WTC11 (cell line): Measurements from ENCODE around the gene FAF1.
"Not testable (repeated sequence)": the region's sequence is repeated elsewhere in the genome, so short reads cannot be mapped to it uniquely, and the experiment has no call there.

ENCODE experiments used
- AFF4 ChIP-seq: sonication (generic); formaldehyde crosslinking; IDR thresholded peaks from 2 replicates; pipeline ENCODE4 v1.8.1; 2023; ENCODE audit warnings: mild to moderate bottlenecking, missing genetic modification reagents, borderline replicate concordance
- ATF2 ChIP-seq: sonication (generic); formaldehyde crosslinking; IDR thresholded peaks from 2 replicates; pipeline ENCODE4 v1.8.1; 2022; ENCODE audit warnings: low read depth, missing genetic modification reagents, borderline replicate concordance
- CTCF ChIP-seq: fragments of 200-600 bp; IDR thresholded peaks from 2 replicates; pipeline ENCODE4 v1.8.0; 2022; ENCODE audit warnings: antibody characterized with exemption
- MLX ChIP-seq: sonication (generic); formaldehyde crosslinking; IDR thresholded peaks from 2 replicates; pipeline ENCODE4 v1.8.1; 2023; ENCODE audit warnings: mild to moderate bottlenecking, missing genetic modification reagents, moderate library complexity
- NFATC4 ChIP-seq: fragments of 250-450 bp; sonication (Bioruptor Pico); IDR thresholded peaks from 2 replicates; pipeline ENCODE4 v1.9.0; 2021; ENCODE audit warnings: mild to moderate bottlenecking
- TEAD1 ChIP-seq: sonication (generic); formaldehyde crosslinking; IDR thresholded peaks from 2 replicates; pipeline ENCODE4 v1.8.0; 2022; ENCODE audit warnings: mild to moderate bottlenecking, missing genetic modification reagents
- TEAD4 ChIP-seq: sonication (generic); formaldehyde crosslinking; IDR thresholded peaks from 2 replicates; pipeline ENCODE4 v1.8.0; 2022; ENCODE audit warnings: mild to moderate bottlenecking, missing genetic modification reagents
- USF1 ChIP-seq: sonication (generic); formaldehyde crosslinking; IDR thresholded peaks from 2 replicates; pipeline ENCODE4 v1.8.0; 2022; ENCODE audit warnings: mild to moderate bottlenecking, missing genetic modification reagents
- USF2 ChIP-seq: sonication (generic); formaldehyde crosslinking; IDR thresholded peaks from 2 replicates; pipeline ENCODE4 v1.8.1; 2023; ENCODE audit warnings: mild to moderate bottlenecking, missing genetic modification reagents, moderate library complexity
- ZNF232 ChIP-seq: sonication (generic); formaldehyde crosslinking; IDR thresholded peaks from 2 replicates; pipeline ENCODE4 v1.8.0; 2022; ENCODE audit warnings: mild to moderate bottlenecking, missing genetic modification reagents

GRCh38 chr1:50999375-50999774 is 39.3 kb upstream of the FAF1 start:
- TF ChIP-seq ZNF232 (CRISPR knock-in tag); ATF2; CTCF; TEAD1 (CRISPR knock-in tag); USF2 (CRISPR knock-in tag); AFF4 (CRISPR knock-in tag); MLX; TEAD4; NFATC4 (CRISPR knock-in tag); USF1 (CRISPR knock-in tag): not testable (repeated sequence)
